ENCODE measurements around the gene UTP3.
"Not testable (repeated sequence)": the region's sequence is repeated elsewhere in the genome, so short reads cannot be mapped to it uniquely, and the experiment has no call there.

UTP3 gene

GRCh38 chr4:70718811-70719604 lies 30.7 kb downstream of the UTP3 start:
- in situ Hi-C loops (cut with MboI; ENCODE audit: low pct_unique_long_range_greater_than_20kb, low sequenced_read_pairs, unreplicated experiment), result no loop called here
- TF ChIP-seq CTCF (IDR thresholded peaks at IDR 0.05; ENCODE audit: extremely low read depth, insufficient read depth, missing control alignments), result no peak
- no peak for DNase-seq (ENCODE audit: low spot score)

GRCh38 chr4:70721747-70722146 lies 33.4 kb downstream of the UTP3 start, which contains the start of gene RUFY3:
Gene RUFY3 (plus strand): TSS chr4:70721964. CDS start chr4:70722574, 610 bp downstream.
- no peak for TF ChIP-seq CTCF (IDR thresholded peaks at IDR 0.05; ENCODE audit: extremely low read depth, insufficient read depth, missing control alignments)
- no peak for DNase-seq (ENCODE audit: low spot score)
- in situ Hi-C loops (cut with MboI; ENCODE audit: low pct_unique_long_range_greater_than_20kb, low sequenced_read_pairs, unreplicated experiment), result no loop called here

DNA sequence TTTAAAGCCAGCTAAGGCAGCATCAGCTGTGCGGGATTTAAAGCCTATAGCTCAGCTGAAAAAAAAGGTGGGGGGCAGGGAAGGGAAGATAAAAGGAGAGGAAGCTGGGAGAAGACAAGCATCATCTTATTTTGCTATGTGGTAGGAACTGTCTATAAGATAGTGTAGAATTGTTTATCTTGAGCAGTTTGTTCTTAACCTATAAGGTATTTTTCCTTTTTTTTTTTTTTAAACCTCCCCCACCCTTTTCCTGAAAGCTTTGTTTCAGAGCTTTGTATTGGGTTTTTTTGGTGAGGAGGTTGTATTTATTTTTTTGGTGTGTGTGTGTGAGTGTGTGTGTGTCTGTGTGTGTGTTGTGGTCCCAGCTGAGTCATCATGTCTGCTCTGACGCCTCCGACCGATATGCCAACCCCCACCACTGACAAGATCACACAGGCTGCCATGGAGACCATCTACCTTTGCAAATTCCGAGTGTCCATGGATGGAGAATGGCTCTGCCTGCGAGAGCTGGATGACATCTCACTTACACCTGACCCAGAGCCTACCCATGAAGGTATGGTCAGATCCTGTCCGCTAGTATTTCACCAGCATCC lies 34.0 kb downstream of the UTP3 start:
- no peak for DNase-seq (ENCODE audit: low spot score)
- no peak for TF ChIP-seq CTCF (IDR thresholded peaks at IDR 0.05; ENCODE audit: extremely low read depth, insufficient read depth, missing control alignments)
- in situ Hi-C loops (cut with MboI; ENCODE audit: low pct_unique_long_range_greater_than_20kb, low sequenced_read_pairs, unreplicated experiment), result no loop called here

DNA sequence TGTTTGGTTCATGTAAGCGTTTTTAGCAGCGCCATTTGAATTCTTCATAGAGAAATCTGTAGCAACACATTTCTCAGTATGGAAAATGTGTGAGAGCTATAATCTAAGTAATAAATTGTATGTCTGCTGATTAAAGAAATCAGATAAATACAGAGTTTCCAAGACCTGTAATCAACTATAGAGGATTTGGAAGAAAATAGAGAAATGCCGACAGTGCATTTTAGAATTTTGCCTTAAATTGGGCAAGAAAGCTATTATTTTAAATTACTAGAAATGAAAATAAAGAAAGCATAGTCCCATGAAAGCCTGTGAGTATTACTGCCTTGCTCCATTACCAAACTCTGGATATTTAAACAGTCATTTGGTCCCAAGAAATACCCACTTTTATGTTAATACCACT lies 36.1 kb downstream of the UTP3 start:
- no peak for TF ChIP-seq CTCF (IDR thresholded peaks at IDR 0.05; ENCODE audit: extremely low read depth, insufficient read depth, missing control alignments)
- in situ Hi-C loops (cut with MboI; ENCODE audit: low pct_unique_long_range_greater_than_20kb, low sequenced_read_pairs, unreplicated experiment), result no loop called here
- DNase-seq (ENCODE audit: low spot score), result no peak

- no peak for DNase-seq (ENCODE audit: low spot score)
- no peak for TF ChIP-seq CTCF (IDR thresholded peaks at IDR 0.05; ENCODE audit: extremely low read depth, insufficient read depth, missing control alignments)
- in situ Hi-C loops (cut with MboI; ENCODE audit: low pct_unique_long_range_greater_than_20kb, low sequenced_read_pairs, unreplicated experiment), result no loop called here
Measured at GRCh38 chr4:70725633-70726032, 37.3 kb downstream of the UTP3 start.

DNA sequence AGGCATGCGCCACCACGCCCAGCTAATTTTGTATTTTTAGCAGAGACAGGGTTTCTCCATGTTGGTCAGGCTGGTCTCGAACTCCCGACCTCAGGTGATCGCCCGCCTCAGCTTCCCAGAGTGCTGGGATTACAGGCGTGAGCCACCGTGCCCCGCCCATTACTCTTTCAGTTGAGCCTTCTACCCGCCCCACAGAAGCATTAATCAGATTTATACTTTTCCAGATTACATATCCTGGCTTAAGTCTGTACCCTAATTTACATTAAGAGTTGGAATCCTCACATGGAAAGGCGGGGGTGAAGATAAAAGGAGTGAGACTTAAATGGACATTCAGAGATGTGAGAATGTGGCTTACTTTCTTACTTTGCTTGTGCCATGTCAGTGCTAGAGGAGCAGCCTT lies 38.2 kb downstream of the UTP3 start:
- DNase-seq (ENCODE audit: low spot score); in situ Hi-C loops (cut with MboI; ENCODE audit: low pct_unique_long_range_greater_than_20kb, low sequenced_read_pairs, unreplicated experiment): not testable (repeated sequence)

- DNase-seq (ENCODE audit: low spot score), result no peak
- in situ Hi-C loops (cut with MboI; ENCODE audit: low pct_unique_long_range_greater_than_20kb, low sequenced_read_pairs, unreplicated experiment), result no loop called here
- TF ChIP-seq CTCF (IDR thresholded peaks at IDR 0.05; ENCODE audit: extremely low read depth, insufficient read depth, missing control alignments), result no peak
Measured at GRCh38 chr4:70728091-70728490, 39.8 kb downstream of the UTP3 start.

GRCh38 chr4:70732878-70733277 lies 44.5 kb downstream of the UTP3 start:
- DNase-seq (ENCODE audit: low spot score); in situ Hi-C loops (cut with MboI; ENCODE audit: low pct_unique_long_range_greater_than_20kb, low sequenced_read_pairs, unreplicated experiment): not testable (repeated sequence)
